Measurements from ENCODE around the gene HKDC1. TPM values are rescaled to one million over a fixed set of nuclear protein-coding genes. Genes with fewer than 3 reads are reported as not detected.

Gene HKDC1
- total RNA-seq, 4 donors from 2014 or later: 0.06 to 1.5 (median 0.17) TPM; not detected in 1

DNA sequence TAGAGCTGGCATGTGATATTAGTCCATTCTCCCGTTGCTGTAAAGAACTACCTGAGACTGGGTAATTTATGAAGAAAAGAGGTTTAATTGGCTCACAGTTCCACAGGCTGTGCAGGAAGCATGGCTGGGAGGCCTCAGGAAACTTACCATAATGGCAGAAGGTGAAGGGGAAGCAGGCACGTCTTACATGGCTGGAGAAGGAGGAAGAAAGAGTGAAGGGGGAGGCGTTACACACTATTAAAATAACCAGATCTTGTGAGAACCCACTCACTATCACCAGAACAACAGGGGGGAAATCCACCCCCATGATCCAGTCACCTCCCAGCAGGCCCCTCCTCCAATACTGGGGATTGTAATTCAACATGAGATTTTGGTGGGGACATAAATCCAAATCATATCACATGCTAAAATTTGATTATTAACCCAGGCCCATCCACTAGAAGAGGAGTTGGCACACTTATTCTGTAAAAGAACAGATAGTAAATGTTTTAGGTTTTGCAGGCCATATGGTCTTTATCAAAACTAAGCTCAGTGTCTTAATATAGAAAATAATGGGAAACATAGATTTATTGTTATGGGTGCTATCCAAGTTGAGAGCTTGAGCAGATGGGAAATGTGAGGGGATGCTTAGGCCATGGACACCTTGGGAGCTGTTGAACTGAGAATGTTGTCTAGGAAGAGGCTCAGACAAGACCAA, 39.6 kb downstream of the HKDC1 start:
- Histone ChIP-seq H3K36me3 (no peaks in the 10 kb centered on the region), H3K4me1 (no peaks in the 10 kb centered on the region), H3K9me3 (no peaks in the 10 kb centered on the region), H3K4me3 (no peak overlapping the region), H3K27me3 (no peaks in the 10 kb centered on the region), H3K27ac (replicated peaks in 1 of 4) (no peak overlapping the region)
- WGBS: 75% methylated on average over 3 of the region's 3 CpGs
- intact Hi-C loops (cut with DNase I): no loop called here
- DNase-seq (ENCODE audit: extremely low spot score): no peak
- no peak for TF ChIP-seq POLR2AphosphoS5 (IDR thresholded peaks at IDR 0.05)
- no peak for TF ChIP-seq POLR2A (IDR thresholded peaks at IDR 0.05; ENCODE audit: low read depth)
- TF ChIP-seq, protein P1, sequence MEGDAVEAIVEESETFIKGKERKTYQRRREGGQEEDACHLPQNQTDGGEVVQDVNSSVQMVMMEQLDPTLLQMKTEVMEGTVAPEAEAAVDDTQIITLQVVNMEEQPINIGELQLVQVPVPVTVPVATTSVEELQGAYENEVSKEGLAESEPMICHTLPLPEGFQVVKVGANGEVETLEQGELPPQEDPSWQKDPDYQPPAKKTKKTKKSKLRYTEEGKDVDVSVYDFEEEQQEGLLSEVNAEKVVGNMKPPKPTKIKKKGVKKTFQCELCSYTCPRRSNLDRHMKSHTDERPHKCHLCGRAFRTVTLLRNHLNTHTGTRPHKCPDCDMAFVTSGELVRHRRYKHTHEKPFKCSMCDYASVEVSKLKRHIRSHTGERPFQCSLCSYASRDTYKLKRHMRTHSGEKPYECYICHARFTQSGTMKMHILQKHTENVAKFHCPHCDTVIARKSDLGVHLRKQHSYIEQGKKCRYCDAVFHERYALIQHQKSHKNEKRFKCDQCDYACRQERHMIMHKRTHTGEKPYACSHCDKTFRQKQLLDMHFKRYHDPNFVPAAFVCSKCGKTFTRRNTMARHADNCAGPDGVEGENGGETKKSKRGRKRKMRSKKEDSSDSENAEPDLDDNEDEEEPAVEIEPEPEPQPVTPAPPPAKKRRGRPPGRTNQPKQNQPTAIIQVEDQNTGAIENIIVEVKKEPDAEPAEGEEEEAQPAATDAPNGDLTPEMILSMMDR (IDR thresholded peaks at IDR 0.05): no peak
- no peak for TF ChIP-seq EP300 (IDR thresholded peaks at IDR 0.05)

DNA sequence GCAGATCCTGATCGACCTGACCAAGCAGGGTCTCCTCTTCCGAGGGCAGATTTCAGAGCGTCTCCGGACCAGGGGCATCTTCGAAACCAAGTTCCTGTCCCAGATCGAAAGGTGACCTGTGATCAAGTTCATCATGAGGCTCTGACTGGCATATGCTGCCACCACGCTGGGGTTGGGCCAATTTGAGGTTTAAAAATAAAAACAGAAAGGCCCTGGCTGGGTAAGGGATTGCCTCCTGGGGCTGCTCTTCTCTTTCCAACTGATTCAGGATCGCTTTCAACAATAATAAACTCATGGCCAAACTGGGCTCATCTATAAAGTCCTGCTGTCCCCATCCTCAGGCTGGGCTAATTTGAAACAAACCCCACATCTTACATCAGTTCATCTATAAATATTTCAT, 41.1 kb downstream of the HKDC1 start:
- no peak overlapping the region for H3K4me3 ChIP-seq
- no peaks in the 10 kb centered on the region for H3K27me3 ChIP-seq
- no peak for DNase-seq (ENCODE audit: extremely low spot score)
- no peak overlapping the region for H3K27ac ChIP-seq (replicated peaks in 1 of 4)
- H3K4me1 ChIP-seq: no peaks in the 10 kb centered on the region
- no peaks in the 10 kb centered on the region for H3K36me3 ChIP-seq
- intact Hi-C loops (cut with DNase I): no loop called here
- H3K9me3 ChIP-seq: no peaks in the 10 kb centered on the region
- WGBS: 88% methylated on average over 8 of the region's 8 CpGs
- TF ChIP-seq POLR2AphosphoS5 (IDR thresholded peaks at IDR 0.05): no peak
- TF ChIP-seq, protein P1 (IDR thresholded peaks at IDR 0.05): no peak
- no peak for TF ChIP-seq POLR2A (IDR thresholded peaks at IDR 0.05; ENCODE audit: low read depth)
- no peak for TF ChIP-seq EP300 (IDR thresholded peaks at IDR 0.05)

DNA sequence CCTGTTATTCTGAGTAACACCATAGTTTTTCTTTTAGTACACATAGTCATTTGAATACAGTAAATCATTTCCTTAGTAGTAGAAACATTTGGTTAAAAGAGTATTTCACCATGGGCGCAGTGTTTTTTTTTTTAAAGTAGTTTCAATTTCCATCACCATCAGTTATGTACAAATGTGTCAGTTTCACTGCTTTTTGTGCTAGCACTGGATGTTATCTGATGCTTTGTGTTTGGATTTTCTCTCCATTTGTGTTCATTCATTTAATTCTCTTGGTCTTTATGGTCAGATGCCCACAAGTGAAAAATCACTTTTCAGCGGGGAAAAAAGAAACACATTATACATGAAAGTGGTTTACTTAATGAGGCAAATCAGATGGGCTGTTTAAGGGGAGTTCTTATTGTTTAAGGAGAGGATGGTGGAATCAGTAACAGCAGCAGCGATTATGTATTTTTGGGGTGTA, 42.2 kb downstream of the HKDC1 start:
- no peak overlapping the region for H3K4me3 ChIP-seq
- H3K36me3 ChIP-seq: no peaks in the 10 kb centered on the region
- H3K27me3 ChIP-seq: no peaks in the 10 kb centered on the region
- H3K9me3 ChIP-seq: no peaks in the 10 kb centered on the region
- 89% methylated on average over 3 of the region's 3 CpGs for WGBS
- H3K4me1 ChIP-seq: no peaks in the 10 kb centered on the region
- intact Hi-C loops (cut with DNase I): no loop called here
- H3K27ac ChIP-seq (replicated peaks in 1 of 4): no peak overlapping the region
- no peak for DNase-seq (ENCODE audit: extremely low spot score)
- TF ChIP-seq EP300 (IDR thresholded peaks at IDR 0.05) (no peak), POLR2A (IDR thresholded peaks at IDR 0.05; ENCODE audit: low read depth) (no peak), POLR2AphosphoS5 (IDR thresholded peaks at IDR 0.05) (no peak)
- TF ChIP-seq, protein P1 (IDR thresholded peaks at IDR 0.05): no peak

DNA sequence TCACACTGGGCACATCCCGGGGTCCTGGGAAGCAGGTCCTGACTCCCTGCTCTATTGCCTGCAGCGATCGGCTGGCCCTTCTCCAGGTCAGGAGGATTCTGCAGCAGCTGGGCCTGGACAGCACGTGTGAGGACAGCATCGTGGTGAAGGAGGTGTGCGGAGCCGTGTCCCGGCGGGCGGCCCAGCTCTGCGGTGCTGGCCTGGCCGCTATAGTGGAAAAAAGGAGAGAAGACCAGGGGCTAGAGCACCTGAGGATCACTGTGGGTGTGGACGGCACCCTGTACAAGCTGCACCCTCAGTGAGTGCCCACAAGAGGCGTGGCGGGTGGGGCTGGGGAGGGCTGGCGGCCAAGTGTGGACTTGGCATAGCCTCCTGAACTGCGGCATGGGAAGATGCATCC, 45.4 kb downstream of the HKDC1 start:
- intact Hi-C loops (cut with DNase I): no loop called here
- Histone ChIP-seq H3K36me3 (no peaks in the 10 kb centered on the region), H3K27me3 (no peaks in the 10 kb centered on the region), H3K27ac (replicated peaks in 1 of 4) (no peak overlapping the region), H3K4me1 (no peaks in the 10 kb centered on the region), H3K4me3 (no peak overlapping the region), H3K9me3 (no peaks in the 10 kb centered on the region)
- no peak for DNase-seq (ENCODE audit: extremely low spot score)
- WGBS: 85% methylated on average over 14 of the region's 17 CpGs
- TF ChIP-seq POLR2AphosphoS5 (IDR thresholded peaks at IDR 0.05): no peak

DNA sequence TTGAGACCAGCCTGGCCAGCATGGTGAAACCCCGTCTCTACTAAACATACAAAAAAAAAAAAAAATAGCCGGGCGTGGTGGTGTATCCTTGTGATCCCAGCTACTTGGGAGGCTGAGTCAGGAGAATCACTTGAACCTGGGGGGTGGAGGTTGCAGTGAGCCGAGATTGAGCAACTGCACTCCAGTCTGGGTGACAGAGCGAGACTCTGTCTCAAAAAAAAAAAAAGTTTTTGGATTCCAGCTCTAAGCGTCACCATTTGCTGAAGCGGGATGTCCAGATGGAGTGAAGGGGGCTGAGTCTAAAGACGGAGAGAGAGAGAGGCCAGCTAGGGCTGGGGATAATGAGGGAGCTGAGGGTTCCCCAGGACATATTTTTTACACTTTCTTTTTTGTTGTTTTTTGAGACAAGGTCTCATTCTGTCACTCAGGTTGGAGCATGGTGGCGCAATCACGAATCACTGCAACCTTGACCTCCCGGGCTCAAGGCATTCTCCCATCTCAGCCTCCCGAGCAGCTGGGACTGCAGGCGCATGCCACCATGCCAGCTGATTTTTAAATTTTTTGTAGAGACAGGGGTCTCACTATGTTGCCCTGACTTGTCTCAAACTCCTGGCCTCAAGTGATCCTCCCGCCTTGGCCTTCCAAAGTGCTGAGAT, 48.8 kb downstream of the HKDC1 start:
- TF ChIP-seq, protein P1 (IDR thresholded peaks at IDR 0.05): no peak
- no peak for TF ChIP-seq EP300 (IDR thresholded peaks at IDR 0.05)
- no peak for TF ChIP-seq POLR2A (IDR thresholded peaks at IDR 0.05; ENCODE audit: low read depth)
- no peak for TF ChIP-seq POLR2AphosphoS5 (IDR thresholded peaks at IDR 0.05)
- DNase-seq (ENCODE audit: extremely low spot score): no peak
- Histone ChIP-seq H3K27ac (replicated peaks in 1 of 4) (no peak overlapping the region), H3K36me3 (no peaks in the 10 kb centered on the region), H3K4me1 (no peaks in the 10 kb centered on the region), H3K9me3 (peaks cover 0 to 6% (median 3%) of the 10 kb centered on the region in 4 donors), H3K27me3 (no peaks in the 10 kb centered on the region), H3K4me3 (no peak overlapping the region)
- WGBS: 93% methylated on average over 14 of the region's 14 CpGs
- intact Hi-C loops (cut with DNase I): no loop called here

All from esophagus muscularis mucosa (tissue), 4 donors.